Mammary epithelial cell (primary cell): ENCODE measurements around the gene CD300LF.

Experiments
- EZH2 ChIP-seq: IDR thresholded peaks from 2 replicates; pipeline ENCODE4 v1.6.1; 2012; ENCODE audit warnings: low read length, inconsistent platforms, borderline replicate concordance
- TF ChIP-seq, protein P1 (sequence below), 2 donors: IDR thresholded peaks in 1 of 2; conservative IDR thresholded peaks in 1 of 2; 2 replicates each; pipeline ENCODE4 v1.5.1; 2011 to 2012; ENCODE audit warnings: inconsistent platforms in 2 of 2, low read length in 2 of 2, mild to moderate bottlenecking in 2 of 2, control low read depth in 1 of 2, low read depth in 1 of 2; ENCODE audit not compliant: insufficient read depth in 1 of 2; ENCODE audit errors: extremely low read depth in 1 of 2

DNA sequence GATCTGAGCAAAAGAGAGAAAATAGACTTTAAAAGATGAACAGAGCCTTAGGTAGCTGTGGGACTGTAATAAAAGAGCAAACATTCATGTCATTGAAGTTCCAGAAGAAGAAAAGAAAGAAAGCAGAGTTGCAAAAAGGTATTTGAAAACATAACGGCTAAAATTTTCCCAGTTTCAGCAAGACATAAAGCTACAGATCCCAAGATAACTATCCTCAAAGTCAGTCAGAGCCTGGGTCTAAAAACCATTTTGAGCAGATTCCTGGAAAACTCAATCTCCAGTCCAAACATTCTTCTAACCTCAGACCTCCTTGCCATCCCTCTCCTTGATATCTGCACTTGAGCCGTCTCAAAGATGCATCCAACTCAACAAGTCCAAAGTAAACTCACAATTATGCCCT lies 68.3 kb downstream of the CD300LF start:
- no peak for TF ChIP-seq EZH2
- TF ChIP-seq, protein P1, sequence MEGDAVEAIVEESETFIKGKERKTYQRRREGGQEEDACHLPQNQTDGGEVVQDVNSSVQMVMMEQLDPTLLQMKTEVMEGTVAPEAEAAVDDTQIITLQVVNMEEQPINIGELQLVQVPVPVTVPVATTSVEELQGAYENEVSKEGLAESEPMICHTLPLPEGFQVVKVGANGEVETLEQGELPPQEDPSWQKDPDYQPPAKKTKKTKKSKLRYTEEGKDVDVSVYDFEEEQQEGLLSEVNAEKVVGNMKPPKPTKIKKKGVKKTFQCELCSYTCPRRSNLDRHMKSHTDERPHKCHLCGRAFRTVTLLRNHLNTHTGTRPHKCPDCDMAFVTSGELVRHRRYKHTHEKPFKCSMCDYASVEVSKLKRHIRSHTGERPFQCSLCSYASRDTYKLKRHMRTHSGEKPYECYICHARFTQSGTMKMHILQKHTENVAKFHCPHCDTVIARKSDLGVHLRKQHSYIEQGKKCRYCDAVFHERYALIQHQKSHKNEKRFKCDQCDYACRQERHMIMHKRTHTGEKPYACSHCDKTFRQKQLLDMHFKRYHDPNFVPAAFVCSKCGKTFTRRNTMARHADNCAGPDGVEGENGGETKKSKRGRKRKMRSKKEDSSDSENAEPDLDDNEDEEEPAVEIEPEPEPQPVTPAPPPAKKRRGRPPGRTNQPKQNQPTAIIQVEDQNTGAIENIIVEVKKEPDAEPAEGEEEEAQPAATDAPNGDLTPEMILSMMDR (conservative IDR thresholded peaks at IDR 0.05 in 1 of 2, IDR thresholded peaks at IDR 0.05 in 1 of 2; ENCODE audit: extremely low read depth in 1 of 2, insufficient read depth in 1 of 2, low read depth in 1 of 2, low read length in 2 of 2) = no peak
